ENCODE measurements around the gene IDS. TPM values are rescaled to one million over a fixed set of nuclear protein-coding genes. Genes with fewer than 3 reads are reported as not detected.
A peak's percentile ranks its signal among the peaks of the same experiment; 100 is the strongest.
"Not testable (repeated sequence)": the region's sequence is repeated elsewhere in the genome, so short reads cannot be mapped to it uniquely, and the experiment has no call there.

The IDS gene
- total RNA-seq, 1 experiment from 2014 or later, result 53.2 TPM

DNA sequence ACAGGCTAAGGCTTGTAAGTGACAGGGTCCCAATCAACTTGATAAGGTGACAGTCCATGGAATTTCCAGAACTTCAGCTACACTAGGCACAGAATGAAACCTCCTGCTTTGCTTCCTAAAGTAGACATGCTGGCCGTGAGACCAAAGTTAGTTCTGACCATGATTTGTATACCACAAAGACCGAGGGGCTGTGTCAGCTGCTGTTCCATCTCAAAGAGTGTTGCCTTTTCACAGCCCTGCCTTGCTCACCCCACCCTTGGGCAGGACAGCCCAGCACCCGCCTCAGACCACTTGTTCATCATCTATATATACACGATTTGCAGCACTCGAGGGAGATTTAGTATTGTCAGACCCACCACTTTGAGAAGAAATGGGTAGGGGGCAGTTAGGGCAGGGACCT, 5.3 kb downstream of the IDS start:
- no peak for DNase-seq (ENCODE audit: low spot score)

DNA sequence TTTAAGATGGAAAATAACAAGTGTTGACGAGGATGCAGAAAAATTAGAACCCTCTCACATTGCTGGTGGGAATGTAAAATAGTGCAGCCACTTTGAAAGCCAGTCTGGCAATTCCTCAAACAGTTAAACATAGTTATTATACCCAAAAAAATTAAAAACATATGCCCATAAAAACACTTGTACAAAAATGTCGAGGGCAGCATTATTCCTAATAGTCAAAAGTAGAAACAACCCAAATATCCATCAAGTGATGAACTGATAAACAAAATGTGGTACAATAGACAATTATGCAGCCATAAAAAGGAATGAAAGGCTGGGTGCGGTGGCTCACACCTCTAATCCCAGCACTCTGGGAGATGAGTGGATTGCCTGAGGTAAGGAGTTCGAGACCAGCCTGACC, 6.3 kb downstream of the IDS start:
- no peak for DNase-seq (ENCODE audit: low spot score)

DNA sequence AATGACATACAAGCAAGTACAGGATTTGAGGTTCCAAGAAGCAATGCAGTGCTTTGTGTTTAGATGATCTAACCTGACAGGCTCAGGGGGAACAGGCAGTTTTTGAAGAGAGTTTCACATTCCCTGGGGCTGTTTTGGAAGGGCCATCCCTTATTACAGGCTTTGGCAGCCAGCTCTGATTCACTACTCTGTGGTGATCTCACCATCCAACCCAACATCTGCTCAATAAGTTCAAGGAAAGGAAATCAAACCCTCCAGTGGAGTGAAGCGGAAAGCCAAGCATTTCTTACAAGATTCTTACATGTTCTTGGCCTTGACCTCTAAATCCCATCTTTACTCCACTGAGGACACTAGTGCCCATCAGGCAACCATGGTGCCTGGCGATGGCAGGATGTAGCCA, 7.5 kb downstream of the IDS start:
- DNase-seq (ENCODE audit: low spot score), result no peak

GRCh38 chrX:149497054-149497453, 8.1 kb downstream of the IDS start:
- no peak for DNase-seq (ENCODE audit: low spot score)

- DNase-seq (ENCODE audit: low spot score), result peak; percentile 94
Measured at GRCh38 chrX:149495573-149496071, 9.5 kb downstream of the IDS start.

- no peak for DNase-seq (ENCODE audit: low spot score)
Measured at GRCh38 chrX:149494844-149495565, 10.1 kb downstream of the IDS start.

DNA sequence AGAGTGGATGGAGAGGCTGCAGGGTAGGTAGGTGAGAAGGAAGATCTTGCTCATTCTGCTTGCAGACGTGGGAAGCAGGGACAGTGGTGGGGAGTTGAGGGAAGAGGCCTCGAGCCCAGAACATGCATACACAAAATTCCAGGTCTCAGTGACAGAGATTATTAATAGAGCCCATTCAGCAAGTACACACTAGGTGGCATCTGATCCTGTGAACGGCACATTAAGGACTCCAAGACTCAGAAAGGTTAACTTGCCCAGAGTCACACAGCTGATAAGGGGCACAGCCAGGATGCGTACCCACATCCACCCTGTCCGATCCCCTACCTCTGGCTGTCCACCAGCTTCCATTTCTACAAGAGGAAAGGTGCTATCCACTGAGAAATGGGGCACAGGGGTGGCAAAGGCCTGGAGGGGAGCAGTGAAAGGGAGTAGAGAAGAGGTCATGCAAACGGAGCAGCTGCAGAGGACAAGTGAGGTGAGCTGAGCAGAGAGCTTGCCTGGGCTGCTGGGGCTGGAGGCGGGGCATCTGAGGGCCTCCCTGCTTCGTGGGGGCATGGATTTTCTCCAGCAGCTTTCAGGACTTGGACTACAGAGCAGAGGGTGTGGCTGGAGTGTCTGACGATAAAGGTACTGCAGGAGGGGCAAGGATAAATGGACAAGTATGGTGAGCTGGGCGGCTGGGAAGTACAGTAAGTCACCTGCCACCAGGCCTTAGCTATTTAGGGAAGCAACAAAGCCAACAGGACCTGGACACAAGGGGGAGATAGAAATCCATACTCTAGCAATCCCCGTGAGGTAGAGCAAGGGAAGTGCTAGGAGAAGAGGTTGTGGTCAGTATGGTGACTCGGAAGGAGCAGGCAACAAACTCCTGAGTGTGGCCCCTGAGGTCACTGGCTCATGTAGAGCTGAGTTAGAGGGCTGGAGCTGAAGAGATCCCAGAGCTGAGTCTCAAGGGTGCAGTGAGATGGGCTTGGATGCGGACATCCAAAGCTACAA, 11.2 kb downstream of the IDS start:
- DNase-seq (ENCODE audit: low spot score), result peak; percentile 51

- peak; percentile 86 for DNase-seq (ENCODE audit: low spot score)
Measured at GRCh38 chrX:149491812-149492211, 13.3 kb downstream of the IDS start.

DNA sequence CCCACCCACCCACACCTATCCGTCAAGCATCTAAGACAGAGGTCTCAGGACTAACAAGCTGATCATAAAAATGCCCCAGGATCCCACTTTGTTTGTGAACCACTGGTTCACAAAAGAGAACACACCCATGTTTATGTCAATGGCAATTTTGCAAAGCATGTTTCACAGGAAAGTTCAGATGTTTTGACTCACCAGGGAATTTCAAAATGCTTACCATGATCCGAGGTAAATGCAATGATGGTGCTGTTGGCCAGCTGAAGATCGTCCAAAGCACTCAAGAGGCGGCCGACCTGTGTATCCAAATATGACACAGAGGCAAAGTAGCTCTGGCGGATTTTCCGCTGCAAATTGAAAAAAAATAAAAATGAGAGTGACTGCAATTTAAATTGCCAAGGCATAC, 15.0 kb downstream of the IDS start:
- no peak for DNase-seq (ENCODE audit: low spot score)

GRCh38 chrX:149488411-149489052, 16.6 kb downstream of the IDS start:
- DNase-seq (ENCODE audit: low spot score), result not testable (repeated sequence)

GRCh38 chrX:149488008-149488407, 17.1 kb downstream of the IDS start:
- DNase-seq (ENCODE audit: low spot score), result not testable (repeated sequence)

GRCh38 chrX:149487292-149487691, 17.8 kb downstream of the IDS start:
- DNase-seq (ENCODE audit: low spot score), result peak; percentile 43

DNA sequence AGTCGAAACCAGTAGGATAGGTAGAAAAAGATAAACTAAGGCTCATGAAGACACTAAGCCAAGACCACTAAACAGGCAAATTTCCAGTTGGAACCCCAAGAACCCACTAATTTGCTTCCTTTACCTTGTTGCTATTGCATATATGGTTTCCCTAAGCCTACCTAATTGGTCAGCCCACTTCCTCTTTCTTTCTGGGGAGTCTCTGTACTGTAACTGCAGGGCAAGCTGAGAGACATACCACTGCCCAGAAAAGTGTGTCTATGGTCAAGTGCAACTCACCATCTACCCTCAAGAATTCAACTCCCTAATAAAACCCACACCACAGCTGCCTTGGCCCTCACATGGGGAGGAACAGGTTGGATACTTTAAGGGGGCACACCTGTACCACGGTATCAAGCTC, 28.6 kb downstream of the IDS start:
- DNase-seq (ENCODE audit: low spot score), result no peak

- DNase-seq (ENCODE audit: low spot score), result no peak
Measured at GRCh38 chrX:149473966-149474365, 31.1 kb downstream of the IDS start.

DNA sequence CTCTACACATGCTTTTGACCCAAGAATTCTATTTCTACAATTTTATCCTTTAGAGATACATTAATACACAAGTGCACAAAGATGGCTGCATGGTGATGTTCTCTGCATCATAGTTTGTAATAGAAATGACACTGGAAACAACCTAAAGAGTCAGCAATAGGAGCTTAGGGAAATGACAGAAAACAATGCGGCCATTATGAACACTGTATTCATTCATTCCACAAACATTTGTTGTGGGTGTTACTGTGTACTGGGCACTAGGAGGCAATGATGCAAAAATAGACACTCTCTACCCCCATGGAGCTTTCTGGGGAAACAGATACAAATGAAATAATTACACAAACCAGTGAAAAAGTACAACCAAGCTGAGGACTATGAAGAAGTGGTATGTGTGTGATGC, 32.0 kb downstream of the IDS start:
- DNase-seq (ENCODE audit: low spot score), result no peak

GRCh38 chrX:149472625-149473024, 32.5 kb downstream of the IDS start:
- peak; percentile 28 for DNase-seq (ENCODE audit: low spot score)

GRCh38 chrX:149471397-149471796, 33.7 kb downstream of the IDS start:
- DNase-seq (ENCODE audit: low spot score), result no peak

DNA sequence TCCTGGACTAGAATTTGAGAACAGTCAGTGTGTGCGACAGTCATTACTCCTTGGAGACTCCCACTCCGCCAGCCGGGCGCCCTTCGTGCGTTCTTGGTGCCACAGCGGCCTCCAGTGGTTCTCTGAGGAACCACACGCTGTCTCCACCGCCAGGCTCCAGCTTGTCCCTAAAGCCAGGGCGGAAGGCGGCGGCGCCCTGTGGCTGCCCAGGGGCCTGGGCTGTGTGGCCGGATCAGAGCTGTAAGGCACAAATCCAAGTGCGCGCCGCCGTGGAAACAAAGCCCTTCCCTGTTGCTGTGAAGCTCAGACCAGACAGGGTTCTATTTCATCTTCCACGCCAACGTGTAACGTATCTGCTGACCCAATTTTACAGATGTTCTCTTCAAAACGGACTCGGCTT, 34.2 kb downstream of the IDS start:
- DNase-seq (ENCODE audit: low spot score), result peak; percentile 94

- no peak for DNase-seq (ENCODE audit: low spot score)
Measured at GRCh38 chrX:149469406-149469805, 35.7 kb downstream of the IDS start.

DNA sequence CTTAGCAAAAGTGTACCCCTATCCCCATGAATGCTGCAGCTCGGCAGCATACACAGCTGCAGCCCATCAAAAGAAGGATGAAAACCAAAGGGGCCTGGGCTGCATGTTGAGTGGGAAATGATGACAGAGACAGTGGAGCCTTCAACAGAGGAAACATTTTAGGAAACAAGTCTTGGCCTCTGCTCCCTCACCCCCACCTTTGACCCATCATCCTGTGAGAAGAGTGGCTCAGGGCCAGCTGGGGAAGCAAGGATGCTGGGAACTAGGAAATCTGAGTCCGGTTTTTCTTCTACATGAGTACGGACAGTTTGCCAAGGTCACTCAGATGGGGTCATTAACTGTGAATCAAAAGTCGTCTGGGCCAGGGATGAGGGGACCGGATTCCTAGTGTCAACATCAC, 37.2 kb downstream of the IDS start:
- DNase-seq (ENCODE audit: low spot score), result no peak

GRCh38 chrX:149467461-149467860, 37.6 kb downstream of the IDS start:
- DNase-seq (ENCODE audit: low spot score), result no peak

DNA sequence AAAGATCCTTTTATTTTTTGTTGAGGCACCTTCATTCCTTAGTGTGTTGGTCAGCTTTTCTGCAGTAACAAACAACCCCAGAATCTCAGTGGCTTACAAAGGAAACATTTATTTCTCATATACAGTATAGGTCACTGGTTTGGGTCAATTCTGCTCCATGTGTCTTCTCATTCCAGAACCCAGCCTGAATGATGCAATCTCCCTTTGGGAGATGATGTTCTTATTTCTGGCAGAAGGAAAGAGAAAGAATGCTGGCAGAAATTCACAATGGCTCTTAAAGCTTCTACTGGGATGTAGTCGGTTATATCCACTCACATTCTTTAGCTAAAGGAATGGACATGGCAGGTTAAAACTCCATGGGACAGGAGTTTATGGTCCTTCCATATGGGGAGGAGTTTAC, 42.3 kb downstream of the IDS start:
- DNase-seq (ENCODE audit: low spot score), result no peak

Data from HT-29 (cell line).